H1 (cell line): Measurements from ENCODE around the gene PCBP4. TPM values are rescaled to one million over a fixed set of nuclear protein-coding genes. Genes with fewer than 3 reads are reported as not detected.

Experiments
- CTCF ChIA-PET: fragments of 300-600 bp; sonication (Branson Sonifier 250); formaldehyde crosslinking; loops from one replicate; lab custom pipeline; 2021; ENCODE audit not compliant: partially characterized antibody; lab: Charles Lee
- POLR2A ChIA-PET: fragments of 300-600 bp; sonication (Branson Sonifier 250); formaldehyde crosslinking; loops from one replicate; lab custom pipeline; 2021; ENCODE audit warnings: inconsistent platforms; ENCODE audit not compliant: partially characterized antibody; lab: Charles Lee
- DNase-seq, 2 experiments: peaks; one replicate each; pipeline versions ENCODE4 v3.0.0 to v3.0.0-alpha.2; 2010 to 2022; ENCODE audit warnings: low spot score in 2 of 2, low read depth in 1 of 2, mixed read lengths in 1 of 2
- FAIRE-seq: peaks from 2 replicates; lab custom pipeline; 2011; peaks lifted over from hg19 to GRCh38; lab: Jason Lieb, UNC
- H2AFZ ChIP-seq: 2 replicates; pipeline ENCODE4 v1.8.1; 2012; ENCODE audit warnings: low read length, inconsistent platforms
- H2AK5ac ChIP-seq: 2 replicates; pipeline ENCODE4 v1.6.1; 2013; ENCODE audit warnings: low read depth, low read length
- H2BK120ac ChIP-seq: replicated peaks from 2 replicates; pipeline ENCODE3; 2013; ENCODE audit warnings: low read depth, low read length, inconsistent platforms
- H2BK12ac ChIP-seq: 2 replicates; pipeline ENCODE4 v1.6.1; 2013; ENCODE audit warnings: low read depth, low read length
- H2BK15ac ChIP-seq: 2 replicates; pipeline ENCODE4 v1.6.1; 2013; ENCODE audit warnings: low read length
- H2BK20ac ChIP-seq: 2 replicates; pipeline ENCODE4 v1.6.1; 2013; ENCODE audit warnings: low read length
- H2BK5ac ChIP-seq: 2 replicates; pipeline ENCODE4 v1.6.1; 2013; ENCODE audit warnings: low read depth, low read length
- H3K14ac ChIP-seq: 2 replicates; pipeline ENCODE4 v1.6.1; 2013; ENCODE audit warnings: inconsistent platforms; ENCODE audit not compliant: insufficient read length
- H3K18ac ChIP-seq: 2 replicates; pipeline ENCODE4 v1.6.1; 2013; ENCODE audit warnings: low read length; ENCODE audit errors: extremely low read depth
- H3K23ac ChIP-seq: 2 replicates; pipeline ENCODE4 v1.6.1; 2013; ENCODE audit warnings: inconsistent platforms; ENCODE audit not compliant: insufficient read length
- H3K23me2 ChIP-seq: 2 replicates; pipeline ENCODE4 v1.6.1; 2013; ENCODE audit warnings: low read depth, low read length
- H3K27ac ChIP-seq: 2 replicates; pipeline ENCODE4 v1.6.1; 2011; ENCODE audit warnings: low read depth, low read length, inconsistent platforms
- H3K27me3 ChIP-seq, 4 experiments: replicated peaks in 1 of 4; 1 replicate in 1 of 4; 2 replicates in 3 of 4; pipeline versions ENCODE4 v1.6.1 to v1.8.1; 2011 to 2013; ENCODE audit warnings: low read length in 3 of 4, mild to moderate bottlenecking in 3 of 4, inconsistent platforms in 2 of 4, mixed read lengths in 2 of 4, moderate library complexity in 1 of 4; ENCODE audit not compliant: control insufficient read depth in 3 of 4, insufficient read depth in 3 of 4; ENCODE audit errors: extremely low read depth in 1 of 4
- H3K36me3 ChIP-seq, 4 experiments: 2 replicates each; pipeline versions ENCODE4 v1.6.1 to v1.8.1; 2011 to 2013; ENCODE audit warnings: mild to moderate bottlenecking in 4 of 4, low read length in 3 of 4, moderate library complexity in 2 of 4, control low read depth in 1 of 4, inconsistent platforms in 1 of 4; ENCODE audit not compliant: insufficient read depth in 4 of 4, control insufficient read depth in 2 of 4
- H3K4ac ChIP-seq: replicated peaks from 2 replicates; pipeline ENCODE3; 2013; ENCODE audit warnings: low read length, low read depth, mixed read lengths, inconsistent platforms; ENCODE audit not compliant: insufficient read length
- H3K4me1 ChIP-seq, 4 experiments: replicated peaks in 1 of 4; 1 replicate in 1 of 4; 2 replicates in 3 of 4; pipeline versions ENCODE4 v1.6.1 to v1.8.1; 2011 to 2013; ENCODE audit warnings: low read length in 3 of 4, inconsistent platforms in 2 of 4, mixed read lengths in 1 of 4; ENCODE audit not compliant: insufficient read depth in 4 of 4, control insufficient read depth in 3 of 4
- H3K4me2 ChIP-seq, 2 experiments: 2 replicates each; pipeline versions ENCODE4 v1.6.1 to v1.8.1; 2011 to 2013; ENCODE audit warnings: low read depth in 2 of 2, low read length in 2 of 2, control low read depth in 1 of 2, inconsistent platforms in 1 of 2, mild to moderate bottlenecking in 1 of 2; ENCODE audit not compliant: insufficient read depth in 1 of 2
- H3K4me3 ChIP-seq, 4 experiments: fragments of 200-600, 300-600 bp in 1 of 4; sonication (generic), shearing (Covaris generic), sonication (Bioruptor Twin) in 1 of 4; 2 replicates each; pipeline versions ENCODE4 v1.5.1 to v1.8.1; 2011 to 2016; ENCODE audit warnings: low read length in 4 of 4, low read depth in 3 of 4, control low read depth in 2 of 4, inconsistent platforms in 2 of 4, mild to moderate bottlenecking in 2 of 4, mixed read lengths in 1 of 4, moderate library complexity in 1 of 4; ENCODE audit not compliant: insufficient read depth in 2 of 4; ENCODE audit errors: extremely low read depth in 1 of 4
- H3K56ac ChIP-seq: replicated peaks from 2 replicates; pipeline ENCODE3; 2013; ENCODE audit warnings: low read depth, mild to moderate bottlenecking, mixed read lengths, low read length, inconsistent platforms; ENCODE audit not compliant: insufficient read length
- H3K79me1 ChIP-seq: 2 replicates; pipeline ENCODE4 v1.6.1; 2013; ENCODE audit warnings: low read depth, low read length, control low read depth
- H3K79me2 ChIP-seq, 2 experiments: 2 replicates each; pipeline versions ENCODE4 v1.6.1 to v1.8.1; 2012 to 2013; ENCODE audit warnings: low read length in 2 of 2, mild to moderate bottlenecking in 2 of 2, inconsistent platforms in 1 of 2; ENCODE audit not compliant: insufficient read depth in 2 of 2, control insufficient read depth in 1 of 2
- H3K9ac ChIP-seq, 4 experiments: replicated peaks in 1 of 4; 1 replicate in 1 of 4; 2 replicates in 3 of 4; pipeline versions ENCODE4 v1.6.1 to v1.8.1; 2011 to 2013; ENCODE audit warnings: low read depth in 3 of 4, low read length in 3 of 4, control low read depth in 2 of 4, mild to moderate bottlenecking in 2 of 4, moderate library complexity in 2 of 4, inconsistent platforms in 1 of 4; ENCODE audit errors: extremely low read depth in 1 of 4
- H3K9me3 ChIP-seq, 2 experiments: 2 replicates each; pipeline versions ENCODE4 v1.6.1 to v1.8.1; 2012 to 2013; ENCODE audit warnings: mild to moderate bottlenecking in 2 of 2, moderate library complexity in 2 of 2, control low read depth in 1 of 2, inconsistent platforms in 1 of 2, low read depth in 1 of 2, low read length in 1 of 2, mixed read lengths in 1 of 2; ENCODE audit not compliant: insufficient read depth in 2 of 2
- H4K20me1 ChIP-seq, 2 experiments: replicated peaks in 1 of 2; 2 replicates each; pipeline versions ENCODE3 to v1.8.1; 2011 to 2013; ENCODE audit warnings: inconsistent platforms in 2 of 2, low read length in 2 of 2, mild to moderate bottlenecking in 1 of 2; ENCODE audit not compliant: insufficient read depth in 2 of 2, control insufficient read depth in 1 of 2
- H4K5ac ChIP-seq: 2 replicates; pipeline ENCODE4 v1.6.1; 2013; ENCODE audit warnings: low read length, low read depth, mixed read lengths, inconsistent platforms; ENCODE audit not compliant: insufficient read length
- H4K8ac ChIP-seq: 2 replicates; pipeline ENCODE4 v1.8.0; 2013; ENCODE audit warnings: mild to moderate bottlenecking, moderate library complexity, low read length, inconsistent platforms; ENCODE audit not compliant: insufficient read depth; ENCODE audit errors: extremely low read depth
- H4K91ac ChIP-seq: replicated peaks from 2 replicates; pipeline ENCODE3; 2013; ENCODE audit warnings: low read length, mixed read lengths, inconsistent platforms; ENCODE audit not compliant: insufficient read length
- ASH2L ChIP-seq: fragments of 200-600, 300-600 bp; sonication (generic); IDR thresholded peaks from one replicate; pipeline ENCODE4 v1.7.1; 2017; ENCODE audit warnings: low read length
- CTCF ChIP-seq, 3 experiments: IDR thresholded peaks; 1 replicate in 2 of 3; 2 replicates in 1 of 3; pipeline versions ENCODE4 v1.5.1 to v1.6.1; 2011; ENCODE audit warnings: low read length in 3 of 3, mild to moderate bottlenecking in 3 of 3, inconsistent platforms in 2 of 3, low read depth in 1 of 3, moderate library complexity in 1 of 3; ENCODE audit not compliant: insufficient read depth in 1 of 3; ENCODE audit errors: control extremely low read depth in 1 of 3
- GABPA ChIP-seq: IDR thresholded peaks from 2 replicates; pipeline ENCODE4 v1.6.1; 2011; ENCODE audit warnings: mild to moderate bottlenecking, low read length, moderate library complexity, borderline replicate concordance; ENCODE audit not compliant: insufficient read depth
- RAD21 ChIP-seq, 2 experiments: IDR thresholded peaks in 1 of 2; conservative IDR thresholded peaks in 1 of 2; 2 replicates each; pipeline ENCODE4 v1.6.1; 2011; ENCODE audit warnings: low read depth in 2 of 2, low read length in 2 of 2, improper control_type of control experiment in 1 of 2, inconsistent platforms in 1 of 2, mild to moderate bottlenecking in 1 of 2, moderate library complexity in 1 of 2
- RFX5 ChIP-seq: IDR thresholded peaks from 2 replicates; pipeline ENCODE4 v1.6.1; 2011; ENCODE audit warnings: low read depth, low read length, improper control_type of control experiment, borderline replicate concordance
- SIN3A ChIP-seq, 2 experiments: IDR thresholded peaks in 1 of 2; conservative IDR thresholded peaks in 1 of 2; 2 replicates each; pipeline ENCODE4 v1.6.1; 2011 to 2012; ENCODE audit warnings: low read length in 2 of 2, improper control_type of control experiment in 1 of 2, low read depth in 1 of 2, mild to moderate bottlenecking in 1 of 2
- SUZ12 ChIP-seq: fragments of 200-600 bp; sonication (generic); IDR thresholded peaks from 2 replicates; pipeline ENCODE4 v1.6.1; 2012; ENCODE audit warnings: mild to moderate bottlenecking, inconsistent platforms, low read length, moderate library complexity, mixed read lengths
- WGBS, 2 experiments: shearing (Covaris generic) in 1 of 2; methylation state at CpG; one replicate each; pipeline versions ENCODE4 v1.1.6 to v1.1.7; 2013 to 2015; ENCODE audit warnings: low lambda C conversion rate in 2 of 2, mixed read lengths in 2 of 2, inconsistent platforms in 1 of 2, low coverage in 1 of 2, missing lambda C conversion rate in 1 of 2; ENCODE audit not compliant: insufficient replicate concordance in 2 of 2, insufficient coverage in 1 of 2, insufficient read length in 1 of 2; ENCODE audit errors: extremely low coverage in 1 of 2, missing lambda C conversion rate in 1 of 2; 5-methylcytosine and 5-hydroxymethylcytosine counted together
- polyA plus RNA-seq, 7 experiments: library from polyadenylated mRNA; depleted of rRNA in 3 of 7; stranded (reverse) in 5 of 7; unstranded in 2 of 7; fragments of >200 nt in 5 of 7; fragments of 200-250 nt in 2 of 7; gene quantifications; 1 replicate in 5 of 7; 2 replicates in 1 of 7; 4 replicates in 1 of 7; pipeline versions ENCODE4 v1.2.1 to v1.2.3, GENCODE V29; 2011 to 2013; ENCODE audit warnings: missing spikeins in 2 of 7, mixed read lengths in 2 of 7
- total RNA-seq: library from RNA; stranded (reverse); fragmentation: NEBNext Ultra II Directional; extraction: Animal tissue kit (Norgen Biotek cat#: 25700); gene quantifications from 2 replicates; pipeline ENCODE4 v1.2.1, GENCODE V29; 2021

The PCBP4 gene
- total and polyA plus RNA-seq, 2 of the 8 experiments (the other 6 are each of a cell fraction or from before 2014, with no cell fraction given) = 16.4 to 34.1 TPM

GRCh38 chr3:52004163-52004787, 37.0 kb upstream of the PCBP4 start:
- TF ChIP-seq SUZ12 (no peak), RAD21 (IDR thresholded peaks at IDR 0.05 in 1 of 2, conservative IDR thresholded peaks at IDR 0.05 in 1 of 2; ENCODE audit: low read depth in 2 of 2, low read length in 2 of 2) (peak; percentile 92 to 94), GABPA (0 out of 2 replicates have a peak, but pooled peaks have one; percentile 69), CTCF (IDR thresholded peaks at IDR 0.05; ENCODE audit: control extremely low read depth in 1 of 3, insufficient read depth in 1 of 3, low read depth in 1 of 3, low read length in 3 of 3) (peak in 2 of 3 experiments; percentile 87 to 93; a peak in 3 of 4 replicates), RFX5 (no peak), SIN3A (conservative IDR thresholded peaks at IDR 0.05 in 1 of 2, IDR thresholded peaks at IDR 0.05 in 1 of 2; ENCODE audit: low read depth in 1 of 2, low read length in 2 of 2) (peak in 1 of 2 experiments; percentile 55; a peak in 1 of 4 replicates), ASH2L (no peak)
- H3K4me3 ChIP-seq = no peak overlapping the region
- H4K20me1 ChIP-seq = no peaks in the 10 kb centered on the region
- no peak overlapping the region; the same call in 1 of the 2 replicates for H3K18ac ChIP-seq
- H3K9ac ChIP-seq = no peak overlapping the region
- no peak overlapping the region for H3K27ac ChIP-seq
- H3K36me3 ChIP-seq = no peaks in the 10 kb centered on the region
- no peaks in the 10 kb centered on the region for H3K79me2 ChIP-seq
- H3K23ac ChIP-seq = no peak overlapping the region
- no peak overlapping the region for H2BK5ac ChIP-seq
- no peak overlapping the region for H3K56ac ChIP-seq
- peaks cover 8 to 48% (median 34%) of the 10 kb centered on the region in 4 experiments for H3K4me1 ChIP-seq
- H4K91ac ChIP-seq = no peak overlapping the region
- ChIA-PET CTCF (interaction anchor here (0.6 to 24.7 kb wide), 48 partner anchors 8 to 383 kb away, joined by 3 to 984 read pairs (median 5); partner anchors contain the start of genes ABHD14B, ACY1, DUSP7 and RPL29), POLR2A (interaction anchor here (0.8 to 7.2 kb wide), 13 partner anchors 10 to 143 kb away, joined by 3 to 95 read pairs (median 4); partner anchors contain the start of genes DUSP7 and RPL29)
- H3K27me3 ChIP-seq = no peaks in the 10 kb centered on the region; a peak in 2 of 7 replicates
- H4K5ac ChIP-seq = no peak overlapping the region
- 41% methylated on average over 16 of the region's 16 CpGs; no CpG with 5 or more reads in 1 of the 2 experiments for WGBS, 2 experiments
- H3K4ac ChIP-seq = no peak overlapping the region
- no peaks in the 10 kb centered on the region for H3K79me1 ChIP-seq
- no peak overlapping the region for H4K8ac ChIP-seq
- H2BK120ac ChIP-seq = peak overlapping the region; percentile 38
- no peak overlapping the region; the same call in 1 of the 2 replicates for H2AK5ac ChIP-seq
- peak overlapping the region; percentile 66 for H2BK20ac ChIP-seq
- peaks cover 3% of the 10 kb centered on the region; the same call in 1 of the 2 replicates for H3K23me2 ChIP-seq
- no peaks in the 10 kb centered on the region for H3K9me3 ChIP-seq
- no peak overlapping the region for H3K4me2 ChIP-seq
- H3K14ac ChIP-seq = no peak overlapping the region
- H2AFZ ChIP-seq = no peak overlapping the region
- peak overlapping the region; percentile 31; the same call in 1 of the 2 replicates for H2BK15ac ChIP-seq
- H2BK12ac ChIP-seq = peak overlapping the region; percentile 94; the same call in 1 of the 2 replicates
- DNase-seq (peak in 1 of 2 experiments; percentile 76), FAIRE-seq (no peak)
